ENCODE data around the gene ZNF157.

The ZNF157 gene

GRCh38 chrX:47448165-47448806 lies 77.9 kb downstream of the ZNF157 start:
- DNase-seq = no peak

- no peak for DNase-seq
These were observed 81.7 kb downstream of the ZNF157 start for GRCh38 chrX:47452112-47452511.

DNA sequence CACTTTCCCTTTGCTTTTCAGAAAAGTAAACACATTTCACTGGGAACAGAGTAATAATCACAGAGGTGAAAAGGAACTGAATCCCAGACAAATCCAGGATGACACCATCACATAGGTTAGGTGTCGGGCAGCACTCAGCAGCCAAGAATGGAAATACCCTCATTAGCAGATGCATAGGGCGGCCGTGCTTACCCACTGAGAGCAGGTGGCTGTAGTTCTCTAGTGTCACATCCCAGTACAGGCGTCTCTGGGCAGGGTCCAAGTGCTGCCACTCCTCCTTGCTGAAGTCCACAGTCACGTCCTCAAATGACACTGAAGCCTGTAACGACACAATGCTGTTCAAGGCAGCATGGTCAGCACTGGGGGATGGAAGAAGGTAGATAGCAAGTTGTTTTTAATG lies 85.7 kb downstream of the ZNF157 start:
- DNase-seq = no peak

DNA sequence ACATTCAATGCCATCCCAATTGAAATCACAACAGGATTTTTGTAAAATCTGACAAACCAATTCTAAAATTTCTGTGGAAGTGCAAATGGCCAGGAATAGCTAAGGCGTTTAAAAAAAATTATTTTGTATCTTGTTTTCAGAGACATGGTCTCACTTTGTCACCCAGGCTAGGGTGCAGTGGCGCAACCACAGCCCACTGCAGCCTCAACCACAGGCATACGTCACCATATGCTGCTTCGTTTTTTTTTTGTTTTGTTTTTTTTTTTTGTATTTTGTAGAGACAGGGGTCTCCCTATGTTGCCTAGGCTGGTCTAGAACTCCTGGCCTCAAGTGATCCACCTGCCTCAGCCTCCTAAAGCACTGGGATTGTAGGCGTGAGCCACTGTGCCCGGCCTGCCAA lies 88.2 kb downstream of the ZNF157 start:
- no peak for DNase-seq

DNA sequence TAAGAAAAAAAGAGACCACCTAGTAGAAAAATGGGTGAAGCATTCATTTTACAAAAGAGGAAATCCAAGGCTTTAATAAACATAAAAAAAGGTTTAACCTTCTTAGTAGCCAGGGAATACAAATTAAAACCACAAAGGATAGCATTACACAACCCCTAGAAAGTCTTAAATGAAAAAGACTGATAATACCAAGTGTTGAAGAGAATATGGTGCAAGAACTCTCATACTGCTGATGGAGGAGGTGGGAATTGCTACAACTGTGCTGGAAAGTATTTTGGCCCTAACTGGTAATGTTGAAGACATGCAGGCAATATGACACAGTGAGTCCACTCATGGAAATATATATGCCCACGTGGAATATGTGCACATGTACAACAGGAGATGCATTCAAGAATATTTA lies 90.2 kb downstream of the ZNF157 start:
- no peak for DNase-seq

All from amniotic stem cell (primary cell).